Measurements from ENCODE around the gene FBXW9. TPM values are rescaled to one million over a fixed set of nuclear protein-coding genes. Genes with fewer than 3 reads are reported as not detected.

Gene FBXW9
- total RNA-seq, 1 experiment from 2014 or later, result 12.4 TPM

DNA sequence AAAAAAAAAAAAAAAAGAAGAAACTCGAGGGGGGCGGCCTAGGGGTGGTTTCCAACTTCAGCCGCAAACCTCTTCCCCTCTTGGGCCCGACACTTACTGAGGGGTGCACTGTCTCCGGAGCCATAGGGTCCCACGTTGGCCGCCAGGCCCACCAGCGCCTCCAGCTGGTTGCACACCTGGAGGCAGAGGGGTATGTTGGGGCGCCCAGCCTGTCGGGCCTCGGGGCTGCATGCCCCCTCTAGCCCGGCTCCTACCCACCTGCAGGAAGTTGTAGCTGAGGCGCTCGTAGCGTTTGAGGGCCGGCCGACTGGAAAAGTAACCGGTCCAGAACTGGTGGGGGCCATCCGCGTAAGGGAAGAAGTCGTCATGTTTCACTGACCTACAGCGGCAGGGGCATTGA lies 38.5 kb downstream of the FBXW9 start:
- ChIA-PET POLR2A (no interaction called here), CTCF (no interaction called here)
- Histone ChIP-seq H3K36me3 (ENCODE audit: control insufficient read depth, insufficient read depth, low read length) (no peaks in the 10 kb centered on the region), H3K9me3 (ENCODE audit: control insufficient read depth, insufficient read depth, low read depth, low read length) (no peaks in the 10 kb centered on the region), H3K4me3 (ENCODE audit: low read depth in 2 of 2, low read length in 2 of 2) (no peak overlapping the region), H3K27me3 (ENCODE audit: control insufficient read depth, insufficient read depth, low read length) (no peaks in the 10 kb centered on the region), H3K27ac (ENCODE audit: low read length) (no peak overlapping the region), H3K4me1 (ENCODE audit: control insufficient read depth, insufficient read depth, low read length) (no peaks in the 10 kb centered on the region)
- no peak for TF ChIP-seq TCF7L2 (IDR thresholded peaks at IDR 0.05; ENCODE audit: low read depth, low read length)
- TF ChIP-seq, protein P1, sequence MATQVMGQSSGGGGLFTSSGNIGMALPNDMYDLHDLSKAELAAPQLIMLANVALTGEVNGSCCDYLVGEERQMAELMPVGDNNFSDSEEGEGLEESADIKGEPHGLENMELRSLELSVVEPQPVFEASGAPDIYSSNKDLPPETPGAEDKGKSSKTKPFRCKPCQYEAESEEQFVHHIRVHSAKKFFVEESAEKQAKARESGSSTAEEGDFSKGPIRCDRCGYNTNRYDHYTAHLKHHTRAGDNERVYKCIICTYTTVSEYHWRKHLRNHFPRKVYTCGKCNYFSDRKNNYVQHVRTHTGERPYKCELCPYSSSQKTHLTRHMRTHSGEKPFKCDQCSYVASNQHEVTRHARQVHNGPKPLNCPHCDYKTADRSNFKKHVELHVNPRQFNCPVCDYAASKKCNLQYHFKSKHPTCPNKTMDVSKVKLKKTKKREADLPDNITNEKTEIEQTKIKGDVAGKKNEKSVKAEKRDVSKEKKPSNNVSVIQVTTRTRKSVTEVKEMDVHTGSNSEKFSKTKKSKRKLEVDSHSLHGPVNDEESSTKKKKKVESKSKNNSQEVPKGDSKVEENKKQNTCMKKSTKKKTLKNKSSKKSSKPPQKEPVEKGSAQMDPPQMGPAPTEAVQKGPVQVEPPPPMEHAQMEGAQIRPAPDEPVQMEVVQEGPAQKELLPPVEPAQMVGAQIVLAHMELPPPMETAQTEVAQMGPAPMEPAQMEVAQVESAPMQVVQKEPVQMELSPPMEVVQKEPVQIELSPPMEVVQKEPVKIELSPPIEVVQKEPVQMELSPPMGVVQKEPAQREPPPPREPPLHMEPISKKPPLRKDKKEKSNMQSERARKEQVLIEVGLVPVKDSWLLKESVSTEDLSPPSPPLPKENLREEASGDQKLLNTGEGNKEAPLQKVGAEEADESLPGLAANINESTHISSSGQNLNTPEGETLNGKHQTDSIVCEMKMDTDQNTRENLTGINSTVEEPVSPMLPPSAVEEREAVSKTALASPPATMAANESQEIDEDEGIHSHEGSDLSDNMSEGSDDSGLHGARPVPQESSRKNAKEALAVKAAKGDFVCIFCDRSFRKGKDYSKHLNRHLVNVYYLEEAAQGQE (IDR thresholded peaks at IDR 0.05; ENCODE audit: insufficient read depth in 1 of 2, low read depth in 2 of 2, low read length in 1 of 2), result no peak
- TF ChIP-seq, protein P2, sequence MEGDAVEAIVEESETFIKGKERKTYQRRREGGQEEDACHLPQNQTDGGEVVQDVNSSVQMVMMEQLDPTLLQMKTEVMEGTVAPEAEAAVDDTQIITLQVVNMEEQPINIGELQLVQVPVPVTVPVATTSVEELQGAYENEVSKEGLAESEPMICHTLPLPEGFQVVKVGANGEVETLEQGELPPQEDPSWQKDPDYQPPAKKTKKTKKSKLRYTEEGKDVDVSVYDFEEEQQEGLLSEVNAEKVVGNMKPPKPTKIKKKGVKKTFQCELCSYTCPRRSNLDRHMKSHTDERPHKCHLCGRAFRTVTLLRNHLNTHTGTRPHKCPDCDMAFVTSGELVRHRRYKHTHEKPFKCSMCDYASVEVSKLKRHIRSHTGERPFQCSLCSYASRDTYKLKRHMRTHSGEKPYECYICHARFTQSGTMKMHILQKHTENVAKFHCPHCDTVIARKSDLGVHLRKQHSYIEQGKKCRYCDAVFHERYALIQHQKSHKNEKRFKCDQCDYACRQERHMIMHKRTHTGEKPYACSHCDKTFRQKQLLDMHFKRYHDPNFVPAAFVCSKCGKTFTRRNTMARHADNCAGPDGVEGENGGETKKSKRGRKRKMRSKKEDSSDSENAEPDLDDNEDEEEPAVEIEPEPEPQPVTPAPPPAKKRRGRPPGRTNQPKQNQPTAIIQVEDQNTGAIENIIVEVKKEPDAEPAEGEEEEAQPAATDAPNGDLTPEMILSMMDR (IDR thresholded peaks at IDR 0.05), result no peak
- no peak for TF ChIP-seq SIN3A (IDR thresholded peaks at IDR 0.05; ENCODE audit: borderline replicate concordance, insufficient read depth, low read depth, low read length)
- no peak for TF ChIP-seq POLR2AphosphoS5 (IDR thresholded peaks at IDR 0.05; ENCODE audit: low read depth, low read length)
- in situ Hi-C loops (cut with HindIII; ENCODE audit: low pct_unique_long_range_greater_than_20kb, low sequenced_read_pairs), result no loop called here
- intact Hi-C loops (cut with micrococcal nuclease; ENCODE audit: unreplicated experiment), result no loop called here
- ATAC-seq (no peak), DNase-seq (ENCODE audit: low read depth, low spot score) (no peak)
- no TSS peak for BruUV-seq (replicated peaks)

DNA sequence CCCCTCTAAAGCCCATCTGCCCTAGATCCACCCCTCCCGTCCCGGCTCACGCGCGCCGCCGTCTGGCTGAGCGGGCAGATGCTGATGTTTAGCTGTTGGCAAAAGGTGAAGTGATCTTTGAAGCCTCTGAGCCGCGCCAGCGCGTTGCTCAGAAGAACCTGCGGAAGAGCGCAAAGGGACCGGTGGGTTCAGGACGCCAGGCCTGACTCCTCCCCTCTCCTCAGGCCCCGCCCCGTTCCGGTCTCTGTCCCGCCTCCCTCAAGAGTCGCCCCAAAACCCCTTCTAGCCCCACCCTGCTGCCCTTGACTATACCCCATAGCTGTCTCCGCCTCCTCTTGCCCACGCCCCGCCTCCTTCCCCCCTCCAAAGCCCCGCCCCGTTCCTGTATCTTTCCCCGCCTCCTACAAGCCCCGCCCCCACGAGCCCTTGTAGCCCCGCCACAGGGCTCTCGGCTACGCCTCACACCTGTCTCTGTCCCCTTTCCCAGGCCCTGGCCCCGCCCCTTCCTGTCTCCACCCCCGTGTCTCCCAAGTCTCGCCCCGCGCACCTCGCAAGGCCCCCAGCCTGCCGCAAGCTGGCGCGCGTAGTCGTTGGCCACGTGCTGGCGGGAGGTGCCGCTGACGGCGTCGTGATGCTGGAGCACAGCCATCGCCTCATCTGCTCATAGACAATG lies 39.4 kb downstream of the FBXW9 start:
- no peak overlapping the region for H3K4me3 ChIP-seq (ENCODE audit: low read depth in 2 of 2, low read length in 2 of 2)

DNA sequence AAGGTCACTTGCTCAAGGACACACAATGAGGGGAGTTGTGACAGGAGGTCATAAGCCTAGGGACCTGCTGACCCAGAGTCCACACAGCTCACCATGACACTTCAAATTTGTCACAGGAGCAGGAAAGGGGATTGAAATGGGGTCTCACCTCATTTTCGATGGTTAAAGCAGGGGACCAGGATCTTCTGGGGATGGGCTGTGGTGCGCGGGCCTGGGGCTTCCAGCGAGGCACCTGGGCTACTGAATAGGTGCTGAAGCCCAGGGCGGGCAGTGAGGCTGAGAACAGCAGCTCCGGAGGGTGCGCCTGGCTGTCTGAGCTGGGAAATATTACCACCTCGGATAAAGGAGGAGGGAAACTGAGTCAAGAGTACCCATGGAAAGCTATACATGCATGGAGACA lies 40.9 kb downstream of the FBXW9 start:
- no TSS peak for BruUV-seq (replicated peaks)
- ChIA-PET CTCF (no interaction called here), POLR2A (no interaction called here)
- no peak overlapping the region for H3K27ac ChIP-seq (ENCODE audit: low read length)
- no peak for DNase-seq (ENCODE audit: low read depth, low spot score)
- H3K4me3 ChIP-seq (ENCODE audit: low read depth in 2 of 2, low read length in 2 of 2), result no peak overlapping the region
- intact Hi-C loops (cut with micrococcal nuclease; ENCODE audit: unreplicated experiment), result no loop called here
- TF ChIP-seq, protein P2 (IDR thresholded peaks at IDR 0.05), result no peak
- no peak for TF ChIP-seq POLR2AphosphoS5 (IDR thresholded peaks at IDR 0.05; ENCODE audit: low read depth, low read length)
- no peak for TF ChIP-seq TCF7L2 (IDR thresholded peaks at IDR 0.05; ENCODE audit: low read depth, low read length)
- TF ChIP-seq, protein P1 (IDR thresholded peaks at IDR 0.05; ENCODE audit: insufficient read depth in 1 of 2, low read depth in 2 of 2, low read length in 1 of 2), result no peak
- no peak for TF ChIP-seq SIN3A (IDR thresholded peaks at IDR 0.05; ENCODE audit: borderline replicate concordance, insufficient read depth, low read depth, low read length)
- no peaks in the 10 kb centered on the region for H3K4me1 ChIP-seq (ENCODE audit: control insufficient read depth, insufficient read depth, low read length)
- no peaks in the 10 kb centered on the region for H3K9me3 ChIP-seq (ENCODE audit: control insufficient read depth, insufficient read depth, low read depth, low read length)
- H3K27me3 ChIP-seq (ENCODE audit: control insufficient read depth, insufficient read depth, low read length), result no peaks in the 10 kb centered on the region
- no peak for ATAC-seq
- in situ Hi-C loops (cut with HindIII; ENCODE audit: low pct_unique_long_range_greater_than_20kb, low sequenced_read_pairs), result no loop called here
- no peaks in the 10 kb centered on the region for H3K36me3 ChIP-seq (ENCODE audit: control insufficient read depth, insufficient read depth, low read length)

More for the DNA sequence above, 39.4 kb downstream of the FBXW9 start:
- H3K4me1 ChIP-seq (ENCODE audit: control insufficient read depth, insufficient read depth, low read length), result no peaks in the 10 kb centered on the region
- ChIA-PET POLR2A (no interaction called here), CTCF (no interaction called here)
- no peak overlapping the region for H3K27ac ChIP-seq (ENCODE audit: low read length)
- no TSS peak for BruUV-seq (replicated peaks)
- H3K36me3 ChIP-seq (ENCODE audit: control insufficient read depth, insufficient read depth, low read length), result no peaks in the 10 kb centered on the region
- intact Hi-C loops (cut with micrococcal nuclease; ENCODE audit: unreplicated experiment), result no loop called here
- in situ Hi-C loops (cut with HindIII; ENCODE audit: low pct_unique_long_range_greater_than_20kb, low sequenced_read_pairs), result no loop called here
- no peaks in the 10 kb centered on the region for H3K9me3 ChIP-seq (ENCODE audit: control insufficient read depth, insufficient read depth, low read depth, low read length)
- no peak for DNase-seq (ENCODE audit: low read depth, low spot score)
- no peaks in the 10 kb centered on the region for H3K27me3 ChIP-seq (ENCODE audit: control insufficient read depth, insufficient read depth, low read length)
- ATAC-seq, result peak; percentile 51
- no peak for TF ChIP-seq POLR2AphosphoS5 (IDR thresholded peaks at IDR 0.05; ENCODE audit: low read depth, low read length)
- TF ChIP-seq SIN3A (IDR thresholded peaks at IDR 0.05; ENCODE audit: borderline replicate concordance, insufficient read depth, low read depth, low read length), result no peak

All from Panc1 (cell line).